Astrocyte of the hippocampus (primary cell): ENCODE results near the gene POLR2J3.
"Not testable (repeated sequence)": the region's sequence is repeated elsewhere in the genome, so short reads cannot be mapped to it uniquely, and the experiment has no call there.

Experiments used
- DNase-seq: peaks from one replicate; pipeline ENCODE4 v3.0.0; 2011; ENCODE audit warnings: low read depth, low spot score

The POLR2J3 gene

GRCh38 chr7:102572261-102573239, at the start of gene POLR2J3:
TSS of gene POLR2J3 (minus strand) at chr7:102572583. CDS start at chr7:102572521, 62 bp downstream.
- peak; percentile 92 for DNase-seq

- not testable (repeated sequence) for DNase-seq
Observed at GRCh38 chr7:102618122-102618521, 45.7 kb upstream of the POLR2J3 start.

GRCh38 chr7:102616507-102617125, 44.2 kb upstream of the POLR2J3 start, which contains the start of gene RASA4:
TSS of gene RASA4 (minus strand) at chr7:102616756. CDS start at chr7:102616689, 67 bp downstream.
- DNase-seq, result peak; percentile 7

GRCh38 chr7:102615930-102616329, 43.5 kb upstream of the POLR2J3 start:
- DNase-seq, result not testable (repeated sequence)

GRCh38 chr7:102614873-102615272, 42.5 kb upstream of the POLR2J3 start:
- not testable (repeated sequence) for DNase-seq

- DNase-seq, result not testable (repeated sequence)
Observed at GRCh38 chr7:102614346-102614697, 41.9 kb upstream of the POLR2J3 start.

- not testable (repeated sequence) for DNase-seq
Observed at GRCh38 chr7:102613575-102614345, 41.4 kb upstream of the POLR2J3 start.

GRCh38 chr7:102611675-102612325, 39.4 kb upstream of the POLR2J3 start:
- peak; percentile 42 for DNase-seq

- DNase-seq, result not testable (repeated sequence)
Observed at GRCh38 chr7:102611013-102611674, 38.8 kb upstream of the POLR2J3 start.

GRCh38 chr7:102610441-102610840, 38.1 kb upstream of the POLR2J3 start:
- DNase-seq, result not testable (repeated sequence)

GRCh38 chr7:102609734-102610133, 37.4 kb upstream of the POLR2J3 start:
- not testable (repeated sequence) for DNase-seq

- not testable (repeated sequence) for DNase-seq
Observed at GRCh38 chr7:102606848-102607247, 34.5 kb upstream of the POLR2J3 start.

- DNase-seq, result not testable (repeated sequence)
Observed at GRCh38 chr7:102604431-102605145, 32.2 kb upstream of the POLR2J3 start.

GRCh38 chr7:102602317-102602716, 29.9 kb upstream of the POLR2J3 start:
- DNase-seq, result not testable (repeated sequence)

- not testable (repeated sequence) for DNase-seq
Observed at GRCh38 chr7:102599699-102600098, 27.3 kb upstream of the POLR2J3 start.

GRCh38 chr7:102596036-102596435, 23.7 kb upstream of the POLR2J3 start:
- not testable (repeated sequence) for DNase-seq

GRCh38 chr7:102593637-102594334, 21.4 kb upstream of the POLR2J3 start:
- not testable (repeated sequence) for DNase-seq

- DNase-seq, result not testable (repeated sequence)
Observed at GRCh38 chr7:102592477-102593019, 20.2 kb upstream of the POLR2J3 start.

GRCh38 chr7:102589857-102590256, 17.5 kb upstream of the POLR2J3 start:
- DNase-seq, result not testable (repeated sequence)
